CD4-positive, alpha-beta T cell treated with Interferon gamma for 1 hour (primary cell): ENCODE data around the gene MIGA1.
"Not testable (repeated sequence)": the region's sequence is repeated elsewhere in the genome, so short reads cannot be mapped to it uniquely, and the experiment has no call there.

Experiments
- DNase-seq: peaks from one replicate; pipeline ENCODE4 v3.0.0-alpha.2; 2020

Gene MIGA1, protein sequence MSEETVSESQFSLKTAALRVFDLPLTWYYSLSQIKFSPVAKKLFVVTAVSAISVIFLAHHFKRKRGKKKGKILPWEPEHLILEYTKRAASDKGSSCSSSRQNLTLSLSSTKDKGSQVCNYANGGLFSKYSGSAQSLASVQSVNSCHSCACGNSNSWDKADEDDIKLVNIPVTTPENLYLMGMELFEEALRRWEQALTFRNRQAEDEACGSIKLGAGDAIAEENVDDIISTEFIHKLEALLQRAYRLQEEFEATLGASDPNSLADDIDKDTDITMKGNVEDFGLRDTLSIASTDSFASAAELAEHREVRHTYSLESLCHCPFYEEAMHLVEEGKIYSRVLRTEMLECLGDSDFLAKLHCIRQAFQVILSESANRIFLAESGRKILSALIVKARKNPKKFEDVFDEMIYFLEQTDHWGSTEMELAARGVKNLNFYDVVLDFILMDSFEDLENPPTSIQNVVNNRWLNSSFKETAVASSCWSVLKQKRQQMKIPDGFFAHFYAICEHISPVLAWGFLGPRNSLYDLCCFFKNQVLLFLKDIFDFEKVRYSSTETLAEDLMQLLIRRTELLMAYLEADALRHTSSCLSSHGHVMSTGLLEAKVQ

DNA sequence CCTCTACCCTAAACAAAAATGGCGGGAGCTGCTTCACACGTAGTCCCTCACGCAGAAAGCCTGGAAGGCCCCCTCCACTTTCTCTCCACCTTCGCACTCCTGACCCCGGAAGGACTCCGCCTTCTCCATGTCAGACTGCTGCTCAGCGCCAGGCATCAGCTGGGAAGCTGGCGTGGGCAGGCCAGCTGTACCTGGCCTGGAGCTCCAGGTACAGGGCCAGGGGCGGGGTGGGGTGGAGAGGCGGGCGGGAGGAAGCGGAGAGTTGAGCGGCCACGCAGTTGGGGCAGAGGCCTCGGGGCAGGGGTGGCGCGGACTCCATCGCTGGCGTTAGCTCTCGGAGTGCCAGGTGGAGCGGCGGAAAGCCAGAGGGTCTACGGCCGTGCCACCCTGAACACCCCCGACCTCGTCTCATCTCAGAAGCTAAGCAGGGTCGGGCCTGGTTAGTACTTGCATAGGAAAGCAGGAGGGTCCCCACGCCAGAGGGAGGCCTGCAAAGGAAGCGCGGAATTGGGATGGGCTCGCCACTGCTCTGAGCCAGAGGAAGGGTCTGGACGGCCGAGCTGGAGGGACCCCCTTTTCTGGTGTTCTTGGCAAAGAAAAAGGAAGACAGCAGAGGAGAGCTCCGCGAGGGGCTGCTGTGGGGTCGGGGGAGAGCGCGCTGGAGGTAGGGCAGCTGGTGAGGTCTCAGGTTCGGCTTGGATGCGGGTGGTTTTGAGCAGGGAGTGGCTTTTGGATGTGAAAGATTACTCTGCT is at the start of gene MIGA1:
Gene MIGA1 (plus strand): TSS at position 121 of the 753 bp plus-strand sequence. CDS start 3,604 bp downstream, outside the sequence.
- peak; percentile 87 for DNase-seq

DNA sequence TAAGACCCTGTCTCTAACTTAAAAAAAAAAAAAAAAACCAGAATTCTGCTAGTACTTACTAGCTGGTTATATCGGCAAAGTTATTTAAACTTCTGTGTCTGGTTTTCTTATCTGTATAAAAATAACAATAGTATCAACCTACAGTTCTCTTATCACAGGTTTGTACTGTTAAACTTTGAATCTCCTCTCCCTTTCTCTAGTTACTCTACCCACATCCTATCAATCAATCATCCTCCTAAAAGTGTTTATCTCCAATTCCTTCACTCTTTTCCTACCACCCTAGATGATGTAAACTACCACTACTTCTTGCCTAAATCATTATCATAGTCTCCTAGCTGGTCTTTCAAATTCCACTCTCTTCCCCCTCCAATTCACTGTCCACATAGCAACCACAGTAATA is 47.4 kb upstream of the MIGA1 start:
- no peak for DNase-seq

DNA sequence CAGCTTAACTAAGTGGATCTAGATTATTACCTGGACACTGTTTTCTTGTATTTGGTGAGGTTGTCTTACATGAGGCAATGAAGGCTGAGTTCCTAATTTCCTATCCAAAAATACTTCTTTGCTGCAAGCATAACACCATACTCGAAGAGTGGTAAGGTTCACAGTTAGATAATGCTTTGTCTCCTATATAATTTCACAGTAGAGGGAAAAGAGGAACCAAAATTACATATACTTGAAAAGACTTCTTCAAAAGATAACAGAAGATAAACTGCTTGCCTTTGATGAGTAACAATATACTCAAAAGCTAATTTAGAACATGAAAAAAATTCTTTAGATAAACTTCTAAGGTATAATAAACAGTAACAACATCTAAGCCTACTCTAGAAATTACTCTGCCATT is 40.2 kb upstream of the MIGA1 start:
- DNase-seq: no peak

DNA sequence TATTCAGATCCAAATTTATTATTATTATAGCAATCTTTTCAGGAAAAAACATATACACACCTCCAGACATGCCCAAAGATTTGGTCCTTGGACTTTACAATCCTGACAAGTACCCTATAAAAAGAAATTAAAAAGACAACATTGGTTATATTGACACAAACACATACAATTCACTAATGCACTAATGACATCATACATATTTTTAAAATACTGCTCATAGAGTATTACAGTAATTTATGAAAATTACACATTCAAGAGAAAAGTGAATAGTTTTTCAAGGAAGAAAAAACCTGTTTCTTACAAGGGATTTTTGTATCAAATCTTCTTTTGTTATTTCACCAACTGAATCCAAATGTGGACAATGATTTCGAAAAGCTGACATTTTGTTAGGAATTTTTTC is 38.1 kb upstream of the MIGA1 start:
- DNase-seq: no peak

DNA sequence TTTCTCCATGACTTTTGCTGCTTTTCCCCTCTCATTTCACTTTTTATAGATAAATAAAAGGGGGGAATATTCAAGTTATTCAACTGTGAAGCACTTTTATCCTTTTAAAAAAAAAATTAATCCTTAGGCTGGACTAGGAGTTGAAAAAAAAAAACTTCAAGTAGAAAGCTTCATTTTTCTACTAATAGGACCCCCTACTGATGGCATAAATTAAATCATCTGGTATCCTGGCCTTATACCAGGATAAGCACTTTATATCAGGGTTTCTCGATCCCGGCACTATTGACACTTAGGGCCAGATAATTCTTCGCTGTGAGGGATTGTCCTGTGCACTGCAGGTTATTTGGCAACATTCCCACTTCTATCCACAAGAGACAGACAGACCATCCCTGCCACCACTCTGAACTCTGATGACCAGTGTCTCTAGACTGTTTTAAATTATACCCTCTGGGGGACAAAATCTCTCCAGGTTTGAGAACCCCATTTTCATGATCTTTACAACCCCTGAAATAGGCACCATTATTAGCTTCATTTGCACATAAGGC is 37.4 kb upstream of the MIGA1 start:
- DNase-seq: no peak

DNA sequence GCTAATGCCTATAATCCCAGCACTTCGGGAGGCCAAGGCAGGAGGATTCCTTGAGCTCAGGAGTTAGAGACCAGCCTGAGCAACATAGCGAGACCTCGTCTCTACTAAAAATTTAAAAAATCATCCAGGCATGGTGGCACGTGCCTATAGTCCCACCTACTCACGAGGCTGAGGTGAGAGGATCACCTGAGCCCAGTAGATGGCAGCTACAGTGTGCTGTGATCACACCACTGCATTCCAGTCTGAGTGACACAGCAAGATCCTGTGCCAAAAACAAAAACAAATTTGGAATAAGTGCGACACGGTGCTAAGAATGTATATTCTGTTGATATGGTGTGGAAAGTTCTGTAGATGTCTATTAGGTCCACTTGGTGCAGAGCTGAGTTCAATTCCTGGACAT is 34.9 kb upstream of the MIGA1 start:
- DNase-seq: no peak

DNA sequence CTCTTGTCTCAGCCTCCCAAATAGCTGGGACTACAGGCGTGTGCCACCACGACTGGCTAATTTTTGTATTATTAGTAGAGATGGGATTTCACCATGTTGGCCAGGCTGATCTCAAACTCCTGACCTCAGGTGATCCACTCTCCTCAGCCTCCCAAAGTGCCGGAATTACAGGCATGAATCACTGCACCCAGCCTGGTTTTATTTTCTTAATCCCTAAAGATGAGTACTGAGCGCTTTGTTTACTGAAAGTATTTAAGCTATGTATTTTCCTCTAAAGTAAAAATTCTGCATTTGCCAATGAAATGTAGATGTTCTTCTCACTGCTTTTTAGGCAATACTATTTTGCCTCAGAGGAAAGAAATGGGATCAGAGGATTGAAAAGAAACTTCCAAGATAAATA is 30.0 kb upstream of the MIGA1 start:
- not testable (repeated sequence) for DNase-seq

DNA sequence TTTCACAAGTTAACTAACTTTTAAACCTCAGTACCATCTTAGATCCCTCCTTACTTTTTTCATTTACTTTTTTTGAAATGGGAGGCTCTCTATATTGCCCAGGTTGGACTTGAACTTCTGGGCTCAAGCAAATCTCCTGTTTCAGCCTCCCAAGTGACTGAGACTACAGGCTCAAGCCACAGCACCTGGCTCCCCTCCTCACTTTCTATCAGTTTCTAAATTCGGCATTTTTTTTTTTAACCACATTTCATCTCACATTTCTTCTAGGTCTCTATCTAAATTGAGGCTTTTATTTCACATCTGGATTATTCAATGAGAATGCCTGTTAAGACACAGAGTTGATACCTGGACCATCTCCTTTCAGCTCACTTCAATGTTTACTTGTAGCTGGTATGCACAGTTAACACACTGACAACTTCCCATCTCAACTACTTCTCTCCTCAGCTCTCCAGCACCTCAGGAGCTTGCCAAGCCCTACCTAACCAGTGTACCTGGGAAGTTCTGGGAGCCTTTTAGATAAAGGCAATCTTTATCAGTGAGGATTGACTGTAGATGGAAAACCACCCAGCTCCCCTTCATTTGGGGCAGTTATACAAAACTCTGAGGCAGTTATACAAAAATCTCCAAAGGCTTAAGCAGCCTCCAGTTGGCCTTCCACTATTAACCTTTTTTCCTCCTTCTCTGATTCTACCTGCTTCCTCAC is 23.2 kb upstream of the MIGA1 start:
- DNase-seq: no peak

DNA sequence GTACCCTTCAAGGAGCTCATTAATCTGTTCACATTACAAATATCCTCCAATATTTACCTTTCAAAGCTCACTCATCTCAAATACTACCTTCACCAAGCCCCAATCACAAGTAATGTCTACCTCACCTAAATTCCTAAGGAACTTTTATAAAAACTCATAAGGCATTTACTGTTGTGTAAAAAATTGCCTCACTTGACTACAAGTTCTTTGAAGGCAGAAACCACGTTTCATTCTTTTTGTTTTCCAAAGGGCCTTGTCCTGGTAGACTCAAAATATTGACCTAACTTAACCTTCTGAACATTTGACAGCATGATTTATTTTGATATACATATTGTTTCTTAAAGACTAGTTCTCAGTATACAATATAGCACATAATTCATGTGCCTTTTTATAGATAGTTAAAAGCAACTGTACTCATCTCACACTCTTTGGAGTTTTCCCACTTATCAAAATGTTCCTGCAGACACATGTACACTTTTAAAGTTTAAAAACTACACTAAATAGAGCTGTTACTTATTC is 22.3 kb upstream of the MIGA1 start:
- DNase-seq: no peak

DNA sequence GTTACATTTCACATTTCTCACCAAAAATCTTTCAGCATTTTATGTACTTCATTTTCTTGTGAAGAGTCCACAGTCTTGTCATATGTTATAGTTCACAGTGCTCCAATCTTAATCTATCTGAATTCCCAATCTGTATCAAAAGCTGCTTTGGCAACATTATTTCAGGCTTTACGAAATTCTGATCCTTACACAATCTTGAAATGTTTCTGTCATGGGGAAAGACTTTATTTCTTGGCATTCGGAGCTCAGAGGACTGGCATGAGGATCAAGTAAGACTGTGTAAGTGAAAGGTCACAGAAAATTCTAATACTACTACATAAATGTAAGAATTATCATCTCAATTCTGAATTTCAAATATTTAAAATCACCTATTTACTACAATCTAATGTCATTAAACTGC is 21.8 kb upstream of the MIGA1 start:
- DNase-seq: no peak

DNA sequence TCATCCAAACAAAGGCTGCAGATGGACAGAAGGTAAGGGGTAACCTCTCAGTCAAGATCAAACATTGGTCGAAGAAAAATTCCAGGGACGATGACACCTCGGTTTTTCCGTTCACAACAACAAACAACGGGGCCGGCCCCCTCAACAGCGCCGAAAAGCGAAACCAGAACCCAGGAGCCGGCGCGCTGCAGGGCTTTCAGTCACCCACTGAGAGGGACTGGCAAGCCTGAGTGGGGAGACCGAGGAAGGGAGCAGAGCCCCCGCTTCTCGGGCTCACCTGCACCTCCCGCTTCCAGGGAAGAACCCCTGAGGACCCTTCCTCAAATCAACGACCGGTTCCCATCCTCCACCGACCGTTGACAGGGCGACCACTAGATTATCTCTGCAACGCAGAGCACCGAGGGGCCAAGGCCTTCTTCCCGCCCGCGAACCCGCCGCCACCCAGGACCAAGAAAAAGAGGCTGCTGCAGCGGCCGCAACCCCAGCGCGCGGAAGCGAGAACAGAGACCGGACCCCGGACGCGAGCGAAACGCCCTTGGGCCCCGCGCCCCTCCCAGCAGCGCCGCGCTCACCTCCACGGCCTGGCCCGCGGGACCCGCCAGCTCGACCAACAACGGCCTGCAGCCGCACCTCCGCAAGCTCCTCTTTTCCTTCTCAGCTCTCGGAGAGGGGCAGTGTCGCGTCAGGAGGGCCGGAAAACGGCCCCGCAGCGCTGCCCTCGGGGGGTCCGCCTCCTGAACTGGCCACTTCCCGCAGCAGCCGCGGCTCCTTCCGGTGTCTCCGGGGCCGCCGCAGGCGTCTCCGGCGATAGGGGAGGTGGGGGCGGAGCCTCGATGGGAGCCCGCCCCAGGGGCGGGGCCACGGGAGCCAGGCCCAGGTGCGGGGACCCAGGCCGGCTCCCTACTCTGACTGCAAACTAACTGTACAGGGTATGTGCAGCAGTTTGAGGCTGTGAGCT is 20.1 kb upstream of the MIGA1 start, which contains the start of gene USP33:
Gene USP33 (minus strand): TSS at position 782 of the 958 bp plus-strand sequence. CDS start 18,155 bp downstream, outside the sequence.
- peak; percentile 87 for DNase-seq

DNA sequence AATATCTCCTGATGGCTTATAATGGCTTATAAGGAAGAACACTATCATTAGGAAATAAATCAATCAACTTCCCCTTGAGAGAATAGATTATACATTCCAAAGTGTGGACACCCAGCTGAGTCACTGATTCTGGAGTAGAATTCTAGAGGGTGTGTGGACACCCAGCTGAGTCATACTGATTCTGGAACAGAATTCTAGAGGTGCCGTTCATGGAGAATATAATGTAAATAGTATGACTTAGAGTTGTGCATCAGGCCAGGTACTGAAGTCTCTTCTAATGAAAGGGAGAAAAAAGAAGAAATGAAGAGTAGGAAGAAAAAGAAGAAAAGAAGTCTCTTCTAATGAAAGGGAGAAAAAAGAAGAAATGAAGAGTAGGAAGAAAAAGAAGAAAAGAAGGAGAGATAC is 17.4 kb upstream of the MIGA1 start:
- no peak for DNase-seq

DNA sequence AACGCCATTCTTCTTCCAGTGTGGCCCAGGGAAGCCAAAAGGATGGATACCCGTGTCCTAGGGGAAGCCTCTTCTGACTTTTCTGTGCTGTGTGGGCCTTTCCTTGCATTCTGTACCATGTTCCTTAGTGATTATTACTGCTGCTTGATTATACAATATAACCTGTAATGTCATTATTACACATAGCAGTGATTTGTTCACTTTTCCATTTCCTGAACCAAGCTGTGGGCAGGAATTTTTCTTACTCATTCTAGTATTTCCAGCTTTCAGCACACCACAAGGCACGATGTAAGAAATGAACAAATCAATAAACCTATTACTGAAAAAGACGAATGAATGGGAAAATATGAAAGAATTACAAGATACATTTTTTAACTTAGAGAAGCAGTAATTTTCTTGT is 11.4 kb upstream of the MIGA1 start:
- DNase-seq: no peak

DNA sequence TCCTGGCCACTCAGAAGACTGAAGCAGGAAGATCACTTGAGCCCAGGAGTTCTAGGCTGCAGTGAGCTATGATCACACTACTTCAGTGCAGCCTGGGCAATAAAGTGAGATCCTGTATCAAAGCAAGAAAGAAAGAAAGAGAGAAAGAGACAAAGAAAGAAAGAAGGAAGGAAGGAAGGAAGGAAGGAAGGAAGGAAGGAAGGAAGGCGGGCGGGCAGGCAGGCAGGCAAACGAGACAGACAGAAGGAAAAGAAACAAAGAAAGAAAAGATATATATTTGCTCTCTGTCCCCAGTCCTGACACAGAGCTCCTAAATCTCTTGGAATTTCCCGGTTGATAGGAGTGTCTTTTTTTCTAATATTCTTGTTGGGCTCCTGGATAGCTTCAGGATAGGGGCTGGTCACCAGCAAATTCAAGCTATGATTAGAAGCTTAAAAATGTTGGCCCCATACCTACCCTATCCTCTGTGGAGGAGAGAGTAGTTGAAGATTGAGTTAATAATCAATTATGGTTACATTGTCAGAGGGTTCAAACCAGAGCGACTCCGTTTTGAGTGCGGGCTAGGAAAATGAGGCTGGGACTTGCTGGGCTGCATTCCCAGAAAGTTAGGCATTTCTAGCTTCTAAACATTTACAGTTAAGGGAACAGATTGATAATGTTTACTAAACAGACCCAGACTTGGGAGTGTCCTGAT is 3.3 kb upstream of the MIGA1 start:
- no peak for DNase-seq

DNA sequence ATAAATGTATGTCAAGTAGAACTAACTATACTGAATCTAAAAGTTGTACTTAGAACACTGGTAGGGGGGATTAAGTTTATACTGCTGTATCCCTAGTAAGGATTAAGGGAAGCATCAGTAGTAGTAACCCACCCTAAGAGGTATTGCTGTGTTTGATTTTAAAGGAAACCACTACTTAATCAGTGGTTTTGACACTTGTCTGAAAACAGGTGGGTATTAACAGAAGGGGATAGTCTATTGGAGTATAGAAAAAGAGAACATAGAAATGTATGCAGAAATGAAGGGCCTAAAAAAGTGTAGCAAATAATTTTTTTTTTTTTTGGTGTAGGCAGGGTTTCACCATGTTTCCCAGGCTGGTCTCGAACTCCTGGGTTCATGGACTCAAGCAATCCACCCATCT is 2.2 kb downstream of the MIGA1 start:
- DNase-seq: no peak

DNA sequence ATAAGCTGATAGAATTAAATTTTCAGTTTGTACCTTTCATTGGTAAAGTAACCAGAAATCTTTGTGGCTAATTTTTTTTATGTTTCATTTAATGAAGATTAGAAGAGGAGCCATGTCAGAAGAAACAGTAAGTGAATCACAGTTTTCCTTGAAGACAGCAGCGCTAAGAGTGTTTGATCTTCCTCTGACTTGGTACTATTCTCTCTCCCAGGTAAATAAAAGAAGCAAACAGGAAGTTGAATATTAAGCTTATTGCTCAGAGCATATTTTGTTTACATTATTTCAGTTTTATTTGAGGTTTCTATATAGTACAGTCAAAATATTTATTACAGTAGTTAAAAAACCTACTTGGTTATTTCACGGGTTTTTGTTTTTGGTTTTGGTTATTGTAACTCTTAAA is 3.7 kb downstream of the MIGA1 start:
- DNase-seq: no peak

DNA sequence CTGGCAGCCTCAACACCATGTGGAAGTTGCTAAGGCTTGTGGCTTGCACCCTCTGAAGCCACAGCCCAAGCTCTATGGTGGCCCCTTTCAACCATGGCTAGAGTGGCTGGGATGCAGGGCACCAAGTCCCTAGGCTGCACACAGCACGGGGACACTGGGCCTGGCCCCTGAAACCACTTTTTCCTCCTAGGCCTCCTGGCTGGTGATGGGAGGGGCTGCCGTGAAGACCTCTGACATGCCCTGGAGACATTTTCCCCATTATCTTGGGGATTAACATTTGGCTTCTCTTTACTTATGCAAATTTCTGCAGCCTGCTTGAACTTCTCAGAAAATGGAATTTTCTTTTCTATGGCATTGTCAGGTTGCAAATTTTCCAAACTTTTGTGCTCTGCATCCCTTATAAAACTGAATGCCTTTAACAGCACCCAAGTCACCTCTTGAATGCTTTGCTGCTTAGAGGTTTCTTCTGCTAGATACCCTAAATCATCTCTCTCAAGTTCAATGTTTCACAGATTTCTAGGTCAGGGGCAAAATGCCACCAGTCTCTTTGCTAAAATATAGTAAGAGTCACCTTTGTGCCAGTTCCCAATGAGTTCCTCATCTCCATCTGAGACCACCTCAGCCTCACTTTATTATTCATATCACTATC is 6.8 kb downstream of the MIGA1 start:
- DNase-seq: not testable (repeated sequence)

DNA sequence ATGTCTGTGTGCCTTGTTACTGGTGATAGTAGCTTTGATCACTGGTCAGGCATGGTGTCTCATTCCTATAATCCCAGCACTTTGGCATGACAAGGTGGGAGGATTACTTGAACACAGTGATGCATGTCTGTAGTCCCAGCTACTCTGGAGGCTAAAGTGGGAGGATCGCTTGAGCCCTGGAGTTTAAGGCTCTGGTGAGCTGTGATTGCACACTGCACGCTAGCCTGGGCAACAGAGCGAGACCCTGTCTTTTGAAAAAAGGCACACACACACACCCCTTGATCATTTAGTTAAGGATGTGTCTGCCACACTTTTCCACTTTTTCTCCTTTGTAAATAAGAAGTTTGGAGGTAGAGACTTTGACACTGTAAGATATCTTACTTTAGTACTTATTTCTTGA is 15.1 kb downstream of the MIGA1 start:
- no peak for DNase-seq

DNA sequence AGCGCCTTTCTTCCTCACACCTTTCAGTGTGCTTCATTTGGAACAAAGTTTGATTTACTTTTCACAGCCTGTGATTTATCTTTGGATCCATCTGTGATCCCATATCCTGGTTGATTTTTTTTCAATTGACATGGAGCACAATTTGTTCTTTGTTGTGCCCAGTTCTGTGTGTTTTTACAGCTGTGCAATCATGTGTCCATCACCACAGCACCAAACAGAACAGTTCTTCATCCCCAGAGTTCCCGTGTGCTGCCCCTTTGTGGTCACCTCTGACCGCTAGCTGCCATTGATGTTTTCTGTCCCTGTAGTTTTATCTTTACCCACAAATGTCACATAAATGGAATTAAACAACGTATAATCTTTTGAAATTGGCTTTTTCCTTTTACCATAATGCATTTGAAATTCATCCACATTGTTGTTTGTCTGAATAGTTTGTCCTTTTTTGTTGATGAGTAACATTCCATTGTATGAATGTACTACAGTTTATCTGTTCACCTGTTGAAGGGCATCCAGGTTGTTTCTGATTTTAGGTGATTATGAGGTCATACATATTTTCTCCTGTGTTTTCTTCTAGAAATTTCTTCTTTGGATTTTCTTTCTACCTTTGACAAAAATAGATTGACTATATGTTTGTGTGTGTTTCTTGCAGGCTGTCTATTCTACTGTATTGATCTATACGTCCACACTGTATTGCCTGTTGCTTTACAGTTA is 17.4 kb downstream of the MIGA1 start:
- DNase-seq: no peak

DNA sequence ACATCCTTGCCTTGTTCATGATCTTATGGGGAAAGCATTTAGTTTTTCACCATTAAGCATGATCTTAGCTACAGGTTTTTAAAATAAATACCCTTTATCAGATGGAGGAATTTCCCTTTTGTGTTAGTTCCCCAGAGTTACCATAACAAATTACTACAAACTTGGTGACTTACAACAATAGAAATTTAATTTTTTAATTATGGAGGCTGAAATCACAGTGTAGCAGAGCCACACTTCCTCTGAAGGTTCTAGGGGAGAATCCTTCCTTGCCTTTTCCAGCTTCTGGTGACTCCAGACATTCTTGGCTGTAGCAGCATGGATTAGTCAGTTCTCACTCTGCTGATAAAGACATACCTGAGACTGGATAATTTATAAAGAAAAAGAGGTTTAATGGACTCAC is 18.5 kb downstream of the MIGA1 start:
- DNase-seq: no peak
